GM21529 (cell line): ENCODE data around the gene TSC22D4.
A peak's percentile ranks its signal among the peaks of the same experiment; 100 is the strongest.
"Not testable (repeated sequence)": the region's sequence is repeated elsewhere in the genome, so short reads cannot be mapped to it uniquely, and the experiment has no call there.

Experiments used
- ATAC-seq: cut with Tn5 transposase; IDR thresholded peaks from one replicate; pipeline ENCODE4 v1.9.1; 2021; ENCODE audit not compliant: unreplicated experiment

TSC22D4 gene

DNA sequence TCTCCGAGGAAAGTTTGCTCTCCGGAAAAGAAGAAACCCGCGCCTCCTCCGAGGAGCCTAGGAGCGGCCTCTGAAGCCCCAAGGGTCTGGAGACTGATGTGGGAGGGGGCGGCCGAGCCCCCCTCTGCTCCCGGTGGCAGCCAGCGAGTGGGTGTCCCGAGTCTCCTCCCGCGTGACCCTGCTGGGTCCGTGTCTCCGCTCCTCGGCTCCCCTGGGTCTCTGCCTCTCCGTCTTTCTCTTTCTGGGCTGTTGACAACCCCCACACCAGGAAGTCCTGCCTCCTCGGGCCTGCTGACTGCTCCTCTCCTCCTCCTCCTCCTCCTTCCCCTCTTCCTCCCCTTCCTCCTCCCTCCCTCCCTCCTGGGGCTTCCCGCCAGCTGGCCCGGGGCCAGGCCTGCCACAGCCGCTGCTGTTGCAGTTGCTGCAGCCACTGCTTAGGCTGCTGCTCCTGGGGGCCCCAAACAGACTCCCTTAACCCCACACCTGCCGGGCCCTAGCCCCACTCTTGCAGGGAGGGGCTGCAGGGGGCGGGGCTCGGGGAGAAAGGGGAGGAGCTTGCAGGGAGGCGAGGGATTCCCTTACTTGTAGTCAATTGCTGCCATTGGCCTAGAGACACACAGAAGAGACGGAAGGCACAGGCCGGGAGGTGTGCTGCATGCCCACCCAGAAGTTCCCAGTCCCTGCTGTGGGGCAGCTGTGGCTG is at the start of gene TSC22D4:
TSC22D4 (minus strand) TSS at position 257 of the 703 bp plus-strand sequence. CDS start 1,176 bp downstream, outside the sequence.
- ATAC-seq: peak; percentile 61

- ATAC-seq: not testable (repeated sequence)
Measured at GRCh38 chr7:100528108-100528866, 49.3 kb upstream of the TSC22D4 start.

- ATAC-seq: not testable (repeated sequence)
Measured at GRCh38 chr7:100523192-100523591, 44.2 kb upstream of the TSC22D4 start.

DNA sequence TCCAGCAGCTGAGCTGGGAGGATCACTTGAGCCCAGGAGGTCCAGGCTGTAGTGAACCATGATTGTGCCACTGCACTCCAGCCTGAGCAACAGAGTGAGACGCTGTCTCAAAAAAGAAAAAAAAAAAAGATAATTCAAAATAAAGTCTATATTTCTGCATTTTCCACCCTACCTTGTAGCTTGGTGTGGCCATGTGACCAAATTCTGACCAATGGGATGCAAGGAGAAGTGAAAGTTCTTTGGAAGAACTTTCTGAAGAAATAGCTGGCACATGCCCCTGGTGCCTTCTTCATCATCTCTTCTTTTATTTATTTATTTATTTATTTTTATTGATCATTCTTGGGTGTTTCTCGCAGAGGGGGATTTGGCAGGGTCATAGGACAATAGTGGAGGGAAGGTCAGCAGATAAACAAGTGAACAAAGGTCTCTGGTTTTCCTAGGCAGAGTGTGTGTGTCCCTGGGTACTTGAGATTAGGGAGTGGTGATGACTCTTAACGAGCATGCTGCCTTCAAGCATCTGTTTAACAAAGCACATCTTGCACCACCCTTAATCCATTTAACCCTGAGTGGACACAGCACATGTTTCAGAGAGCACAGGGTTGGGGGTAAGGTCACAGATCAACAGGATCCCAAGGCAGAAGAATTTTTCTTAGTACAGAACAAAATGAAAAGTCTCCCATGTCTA is 43.0 kb upstream of the TSC22D4 start:
- ATAC-seq: not testable (repeated sequence)

DNA sequence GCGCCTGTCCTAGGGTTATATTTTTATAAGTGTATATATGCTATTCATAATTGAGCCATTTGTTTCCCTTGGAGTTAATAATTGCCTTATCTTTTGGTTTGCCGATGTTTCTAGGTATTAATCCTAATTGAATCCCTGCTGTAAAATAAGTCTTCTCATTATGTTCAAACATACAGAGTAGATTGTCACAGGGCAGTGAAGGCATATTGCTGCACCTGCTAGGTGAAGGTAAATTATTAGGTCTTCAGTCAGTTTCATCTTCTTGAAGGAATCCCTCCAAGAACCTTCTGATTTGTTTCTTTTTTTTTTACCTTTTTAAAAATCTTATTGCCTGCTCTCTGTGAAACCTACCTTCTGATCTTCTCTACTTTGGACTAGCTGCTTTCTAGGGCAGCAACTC is 42.1 kb upstream of the TSC22D4 start:
- no peak for ATAC-seq

DNA sequence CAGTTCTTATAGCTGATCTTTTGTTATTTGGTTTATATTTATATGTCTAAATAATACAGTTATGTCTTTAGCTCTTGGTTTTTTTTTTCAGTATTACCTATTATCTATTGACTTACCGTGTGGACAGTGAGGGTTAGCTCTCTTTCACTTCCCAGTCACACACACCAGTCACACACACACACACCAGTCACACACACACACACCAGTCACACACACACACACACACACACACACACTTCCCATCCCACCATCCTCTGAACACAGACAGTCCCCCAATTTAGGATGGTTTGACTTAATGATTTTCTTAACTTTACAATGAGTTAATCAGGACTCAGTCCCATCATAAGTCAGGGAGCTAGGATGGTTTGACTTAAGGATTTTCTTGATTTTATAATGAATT is 41.1 kb upstream of the TSC22D4 start:
- ATAC-seq: no peak

DNA sequence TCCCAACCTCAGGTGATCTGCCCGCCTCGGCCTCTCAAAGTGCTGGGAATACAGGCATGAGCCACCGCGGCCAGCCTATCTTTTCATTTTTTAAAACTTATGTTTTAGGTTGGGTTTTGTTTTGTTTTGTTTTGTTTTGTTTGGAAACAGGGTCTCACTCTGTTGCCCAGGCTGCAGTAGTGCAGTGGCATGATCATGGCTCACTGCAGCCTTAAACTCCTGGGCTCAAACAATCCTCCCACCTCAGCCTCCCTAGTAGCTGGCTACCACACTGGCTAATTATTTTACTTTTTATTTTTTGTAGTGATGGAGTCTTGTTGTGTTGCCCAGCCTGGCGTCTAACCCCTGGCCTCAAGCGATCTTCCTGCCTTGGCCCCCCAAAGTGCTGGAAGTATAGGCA is 40.6 kb upstream of the TSC22D4 start:
- ATAC-seq: no peak

- no peak for ATAC-seq
Measured at GRCh38 chr7:100517305-100517704, 38.3 kb upstream of the TSC22D4 start.

DNA sequence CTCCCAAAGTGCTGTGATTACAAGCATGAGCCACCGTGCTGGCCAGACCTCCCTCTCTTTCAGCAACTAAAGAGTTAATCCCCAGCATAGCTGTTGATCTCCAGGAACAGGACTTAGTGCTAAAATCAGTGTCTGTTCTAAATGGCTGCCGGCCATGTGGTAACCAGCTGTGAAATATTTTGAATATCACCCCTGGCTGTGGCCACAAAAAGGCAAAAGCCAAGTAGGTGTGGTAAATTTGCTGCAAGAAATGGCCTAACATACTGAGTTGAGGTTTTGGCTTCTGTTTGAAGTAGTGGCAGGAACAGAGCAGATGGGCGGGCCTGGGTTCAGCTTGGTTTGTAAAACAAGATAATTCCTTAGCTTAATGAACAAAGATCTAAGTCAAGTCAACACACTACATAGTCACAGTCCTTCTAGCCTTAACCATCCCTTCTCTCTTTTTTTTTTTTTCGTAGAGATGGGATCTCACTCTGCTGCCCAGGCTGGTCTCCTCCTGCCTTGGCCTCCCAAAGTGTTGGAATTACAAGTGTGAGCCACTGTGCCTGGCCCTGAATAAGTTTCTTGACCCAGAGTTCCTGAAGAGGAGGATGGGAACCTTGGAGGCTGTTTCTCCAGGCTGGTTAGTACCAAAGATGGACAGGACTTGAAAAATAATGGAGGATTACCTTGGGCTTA is 37.3 kb upstream of the TSC22D4 start:
- ATAC-seq: no peak

DNA sequence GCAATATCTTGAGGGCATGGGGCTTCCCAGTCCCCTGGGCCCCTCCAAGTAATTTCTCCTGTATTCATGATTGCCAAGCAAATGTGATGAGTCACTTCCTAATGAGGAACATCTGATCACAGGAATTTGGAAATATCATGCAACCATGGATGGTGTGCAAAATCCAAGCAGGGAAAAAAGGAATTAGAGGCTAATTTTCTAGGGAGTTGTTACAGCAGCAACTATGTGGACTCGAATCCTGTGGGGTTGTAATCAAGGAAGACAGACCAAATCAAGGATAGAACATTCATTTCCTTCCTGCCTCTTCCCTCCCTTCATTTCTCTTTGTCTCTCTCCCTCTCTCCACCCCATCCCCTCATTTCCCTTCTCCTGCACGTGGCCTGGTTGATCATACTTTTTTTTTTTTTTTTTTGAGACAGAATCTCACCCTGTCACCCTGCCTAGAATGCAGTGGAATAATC is 36.1 kb upstream of the TSC22D4 start:
- no peak for ATAC-seq

- ATAC-seq: no peak
Measured at GRCh38 chr7:100513212-100513810, 34.3 kb upstream of the TSC22D4 start.

DNA sequence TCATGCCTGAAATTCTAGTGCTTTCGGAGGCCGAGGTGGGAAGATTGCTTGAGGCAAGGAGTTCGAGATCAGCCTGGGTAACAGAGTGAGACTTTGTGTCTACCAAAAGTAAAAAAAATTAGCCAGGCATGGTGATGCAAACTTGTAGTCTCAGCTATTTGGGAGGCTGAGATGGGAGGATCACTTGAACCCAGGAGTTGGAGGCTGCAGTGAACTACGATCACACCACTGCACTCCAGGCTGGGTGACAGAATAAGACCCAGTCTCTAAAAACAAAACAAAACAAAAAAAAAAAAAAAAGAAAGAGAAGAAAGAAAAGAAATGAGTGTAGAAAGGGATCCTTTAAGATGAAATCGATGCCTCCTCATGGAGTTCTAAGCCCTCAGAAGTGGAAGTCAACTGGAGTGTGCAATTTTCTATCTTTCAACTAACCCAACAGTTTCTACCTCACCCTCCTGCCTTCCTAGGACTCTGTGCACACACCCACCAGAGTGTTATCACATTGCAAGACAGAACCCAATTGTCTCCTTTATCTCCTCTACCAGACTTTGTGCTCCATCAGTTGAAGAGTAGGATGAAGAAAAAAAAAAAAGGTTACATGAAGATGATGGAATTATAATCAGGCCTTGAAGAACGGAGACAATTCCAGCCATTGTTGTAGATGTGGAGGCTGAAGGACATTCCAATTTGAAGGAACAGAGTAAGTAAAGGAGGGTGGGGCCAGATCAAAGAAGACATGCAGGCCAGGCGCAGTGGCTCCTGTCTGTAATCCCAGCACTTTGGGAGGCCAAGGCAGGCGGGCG is 31.6 kb upstream of the TSC22D4 start:
- ATAC-seq: no peak

- no peak for ATAC-seq
Measured at GRCh38 chr7:100509231-100509630, 30.2 kb upstream of the TSC22D4 start.

- no peak for ATAC-seq
Measured at GRCh38 chr7:100506356-100506923, 27.4 kb upstream of the TSC22D4 start.

GRCh38 chr7:100504887-100505611 is 26.0 kb upstream of the TSC22D4 start:
- ATAC-seq: no peak

GRCh38 chr7:100504031-100504430 is 25.0 kb upstream of the TSC22D4 start:
- not testable (repeated sequence) for ATAC-seq

DNA sequence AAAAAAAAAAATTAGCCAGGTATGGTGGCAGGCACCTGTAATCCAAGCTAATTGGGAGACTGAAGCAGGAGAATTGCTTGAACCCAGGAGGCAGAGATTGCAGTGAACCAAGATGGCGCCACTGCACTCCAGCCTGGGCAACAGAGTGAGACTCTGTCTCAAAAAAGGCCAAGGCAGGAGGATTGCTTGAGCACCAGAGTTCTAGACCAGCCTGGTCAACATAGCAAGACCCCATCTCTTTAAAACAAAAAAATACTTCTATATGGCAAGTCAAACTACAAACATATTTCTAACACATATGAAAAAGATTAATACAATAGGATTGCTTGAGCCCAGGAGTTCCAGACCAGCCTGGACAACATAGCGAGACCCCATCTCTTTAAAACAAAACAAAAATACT is 21.7 kb upstream of the TSC22D4 start:
- ATAC-seq: not testable (repeated sequence)

- ATAC-seq: no peak
Measured at GRCh38 chr7:100496509-100496908, 17.5 kb upstream of the TSC22D4 start.
